Ascending aorta (tissue), 2 donors: Measurements from ENCODE around the gene ARHGAP42. TPM values are rescaled to one million over a fixed set of nuclear protein-coding genes. Genes with fewer than 3 reads are reported as not detected.

Source experiments
- DNase-seq, 2 donors: peaks; one replicate each; pipeline ENCODE4 v3.0.0-alpha.2; 2019; ENCODE audit warnings: low spot score in 2 of 2
- H3K27ac ChIP-seq, 2 donors: fragments of 200-600 bp; sonication (generic); one replicate each; pipeline ENCODE4 v1.5.1; 2016 to 2017; ENCODE audit warnings: mild to moderate bottlenecking in 1 of 2
- H3K27me3 ChIP-seq: fragments of 200-600 bp; sonication (generic); one replicate; pipeline ENCODE4 v1.5.1; 2017
- H3K36me3 ChIP-seq, 2 donors: fragments of 200-600 bp; sonication (generic); one replicate each; pipeline ENCODE4 v1.5.1; 2016
- H3K4me1 ChIP-seq, 2 donors: fragments of 200-600 bp; sonication (generic); one replicate each; pipeline ENCODE4 v1.5.1; 2016 to 2017; ENCODE audit warnings: mild to moderate bottlenecking in 1 of 2
- H3K4me3 ChIP-seq, 2 donors: fragments of 200-600 bp; sonication (generic); one replicate each; pipeline ENCODE4 v1.5.1; 2016 to 2017; ENCODE audit warnings: mild to moderate bottlenecking in 1 of 2
- H3K9me3 ChIP-seq, 2 donors: fragments of 200-600 bp; sonication (generic); one replicate each; pipeline ENCODE4 v1.5.1; 2016
- intact Hi-C: fragments of 100-400 bp; cut with DNase I; formaldehyde crosslinking; loops from one replicate; pipeline ENCODE4 v1.15.1; 2023
- total RNA-seq: library from RNA; depleted of rRNA; stranded (reverse); fragments of >200 nt; gene quantifications from one replicate; pipeline ENCODE4 v1.1.0, GENCODE V29; 2016
- TF ChIP-seq, protein P1 (sequence below), 3 experiments: fragments of 200-600 bp in 2 of 3; fragments of 450-650 bp in 1 of 3; sonication (generic) in 2 of 3; IDR thresholded peaks; one replicate each; pipeline ENCODE4 v1.5.1; 2016 to 2019; ENCODE audit warnings: antibody characterized with exemption in 3 of 3, mild to moderate bottlenecking in 1 of 3, moderate library complexity in 1 of 3

The ARHGAP42 gene
- total RNA-seq, 1 donor from 2014 or later, result 4.7 TPM

- H3K4me3 ChIP-seq, result no peak overlapping the region
- intact Hi-C loops, result no loop called here
- DNase-seq, result no peak
Measured at GRCh38 chr11:100948936-100949335, 261.8 kb downstream of the ARHGAP42 start.

DNA sequence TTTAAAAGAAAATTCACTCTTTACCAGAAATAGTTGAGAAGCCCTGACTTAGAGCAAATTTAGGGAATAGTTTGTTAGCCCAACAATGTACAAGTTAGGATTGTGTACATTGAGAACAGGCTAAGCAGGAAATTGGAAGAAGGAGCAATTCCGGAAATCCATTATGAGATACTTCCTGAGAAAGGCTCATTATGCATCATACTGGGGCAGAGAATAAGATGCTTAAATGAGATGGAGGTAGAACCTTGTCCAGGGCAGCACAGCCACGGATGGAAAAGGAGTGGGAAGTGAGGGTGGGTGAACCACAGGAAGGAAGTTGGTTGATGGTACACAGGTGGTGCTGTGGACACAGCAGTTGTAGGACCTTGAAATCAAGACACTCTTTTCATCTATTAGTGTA lies 262.4 kb downstream of the ARHGAP42 start:
- intact Hi-C loops, result no loop called here
- Histone ChIP-seq H3K36me3 (no peaks in the 10 kb centered on the region), H3K4me1 (no peaks in the 10 kb centered on the region), H3K4me3 (no peak overlapping the region), H3K27ac (no peak overlapping the region), H3K9me3 (no peaks in the 10 kb centered on the region), H3K27me3 (no peaks in the 10 kb centered on the region)
- TF ChIP-seq, protein P1, sequence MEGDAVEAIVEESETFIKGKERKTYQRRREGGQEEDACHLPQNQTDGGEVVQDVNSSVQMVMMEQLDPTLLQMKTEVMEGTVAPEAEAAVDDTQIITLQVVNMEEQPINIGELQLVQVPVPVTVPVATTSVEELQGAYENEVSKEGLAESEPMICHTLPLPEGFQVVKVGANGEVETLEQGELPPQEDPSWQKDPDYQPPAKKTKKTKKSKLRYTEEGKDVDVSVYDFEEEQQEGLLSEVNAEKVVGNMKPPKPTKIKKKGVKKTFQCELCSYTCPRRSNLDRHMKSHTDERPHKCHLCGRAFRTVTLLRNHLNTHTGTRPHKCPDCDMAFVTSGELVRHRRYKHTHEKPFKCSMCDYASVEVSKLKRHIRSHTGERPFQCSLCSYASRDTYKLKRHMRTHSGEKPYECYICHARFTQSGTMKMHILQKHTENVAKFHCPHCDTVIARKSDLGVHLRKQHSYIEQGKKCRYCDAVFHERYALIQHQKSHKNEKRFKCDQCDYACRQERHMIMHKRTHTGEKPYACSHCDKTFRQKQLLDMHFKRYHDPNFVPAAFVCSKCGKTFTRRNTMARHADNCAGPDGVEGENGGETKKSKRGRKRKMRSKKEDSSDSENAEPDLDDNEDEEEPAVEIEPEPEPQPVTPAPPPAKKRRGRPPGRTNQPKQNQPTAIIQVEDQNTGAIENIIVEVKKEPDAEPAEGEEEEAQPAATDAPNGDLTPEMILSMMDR (IDR thresholded peaks at IDR 0.05), result no peak
- no peak for DNase-seq

More at GRCh38 chr11:100948936-100949335, 261.8 kb downstream of the ARHGAP42 start:
- Histone ChIP-seq H3K27ac (no peak overlapping the region), H3K36me3 (no peaks in the 10 kb centered on the region), H3K27me3 (no peaks in the 10 kb centered on the region), H3K9me3 (no peaks in the 10 kb centered on the region), H3K4me1 (no peaks in the 10 kb centered on the region)
- TF ChIP-seq, protein P1 (IDR thresholded peaks at IDR 0.05), result no peak

DNA sequence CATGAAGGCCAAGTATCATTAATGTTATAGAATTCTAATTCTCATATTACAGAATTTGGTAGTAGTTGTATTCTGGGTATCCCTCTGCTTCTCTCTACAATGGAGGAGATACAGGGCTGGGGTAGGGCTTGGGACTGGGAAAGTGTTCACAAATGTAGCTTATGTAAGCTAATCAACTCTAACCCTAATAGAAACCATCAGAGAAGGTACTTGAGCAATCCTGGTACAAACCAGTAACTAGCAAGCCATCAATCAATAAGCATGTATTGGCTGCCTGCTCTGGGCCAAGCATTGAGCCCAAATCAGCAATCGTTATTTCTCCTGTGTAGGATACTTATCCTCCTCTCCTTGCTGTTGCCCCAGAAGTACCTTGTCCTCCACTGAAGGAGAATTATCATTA lies 268.2 kb downstream of the ARHGAP42 start:
- no peak for DNase-seq
- no peaks in the 10 kb centered on the region for H3K36me3 ChIP-seq
- H3K4me1 ChIP-seq, result no peaks in the 10 kb centered on the region
- no peak overlapping the region for H3K27ac ChIP-seq
- no peaks in the 10 kb centered on the region for H3K9me3 ChIP-seq
- TF ChIP-seq, protein P1 (IDR thresholded peaks at IDR 0.05), result no peak
- H3K27me3 ChIP-seq, result no peaks in the 10 kb centered on the region
- intact Hi-C loops, result no loop called here
- no peak overlapping the region for H3K4me3 ChIP-seq

GRCh38 chr11:100956351-100956750 lies 269.3 kb downstream of the ARHGAP42 start:
- no peak overlapping the region for H3K27ac ChIP-seq
- no peak overlapping the region for H3K4me3 ChIP-seq
- H3K36me3 ChIP-seq, result no peaks in the 10 kb centered on the region
- no peaks in the 10 kb centered on the region for H3K4me1 ChIP-seq
- no peak for DNase-seq
- intact Hi-C loops, result no loop called here
- no peaks in the 10 kb centered on the region for H3K9me3 ChIP-seq
- TF ChIP-seq, protein P1 (IDR thresholded peaks at IDR 0.05), result no peak
- no peaks in the 10 kb centered on the region for H3K27me3 ChIP-seq

GRCh38 chr11:100957499-100957898 lies 270.4 kb downstream of the ARHGAP42 start:
- TF ChIP-seq, protein P1 (IDR thresholded peaks at IDR 0.05), result no peak
- Histone ChIP-seq H3K4me1 (no peaks in the 10 kb centered on the region), H3K9me3 (no peaks in the 10 kb centered on the region), H3K27ac (no peak overlapping the region), H3K36me3 (no peaks in the 10 kb centered on the region), H3K4me3 (no peak overlapping the region), H3K27me3 (no peaks in the 10 kb centered on the region)
- DNase-seq, result no peak
- intact Hi-C loops, result no loop called here

GRCh38 chr11:100961633-100962032 lies 274.5 kb downstream of the ARHGAP42 start:
- no peaks in the 10 kb centered on the region for H3K9me3 ChIP-seq
- TF ChIP-seq, protein P1 (IDR thresholded peaks at IDR 0.05), result no peak
- no peaks in the 10 kb centered on the region for H3K27me3 ChIP-seq
- H3K36me3 ChIP-seq, result no peaks in the 10 kb centered on the region
- H3K4me1 ChIP-seq, result no peaks in the 10 kb centered on the region
- intact Hi-C loops, result no loop called here
- no peak for DNase-seq
- no peak overlapping the region for H3K27ac ChIP-seq
- H3K4me3 ChIP-seq, result no peak overlapping the region
